PC-3 (cell line): ENCODE results near the gene OLFML2B.

ENCODE experiments used
- CTCF ChIP-seq: fragments of 300-600 bp; sonication (generic); conservative IDR thresholded peaks from 2 replicates; pipeline ENCODE4 v1.5.1; 2017; ENCODE audit warnings: antibody characterized with exemption, low read depth, mild to moderate bottlenecking, low read length
- EZH2 ChIP-seq: fragments of 300-600 bp; sonication (generic); IDR thresholded peaks from one replicate; pipeline ENCODE4 v1.6.1; 2017; ENCODE audit warnings: antibody characterized with exemption, mild to moderate bottlenecking, low read length; ENCODE audit not compliant: unreplicated experiment
- EZH2phosphoT487 ChIP-seq: fragments of 300-600 bp; sonication (generic); IDR thresholded peaks from 2 replicates; pipeline ENCODE4 v1.6.1; 2018; ENCODE audit warnings: mild to moderate bottlenecking, antibody characterized with exemption, low read length, borderline replicate concordance

GRCh38 chr1:162020150-162020549, 3.5 kb downstream of the OLFML2B start:
- TF ChIP-seq CTCF: no peak
- no peak for TF ChIP-seq EZH2phosphoT487
- TF ChIP-seq EZH2: no peak
